HG03159 (cell line): ENCODE results near the gene BPTF.
"Not testable (repeated sequence)": the region's sequence is repeated elsewhere in the genome, so short reads cannot be mapped to it uniquely, and the experiment has no call there.

Experiments
- ATAC-seq: cut with Tn5 transposase; IDR thresholded peaks from one replicate; pipeline ENCODE4 v1.9.1; 2021; ENCODE audit warnings: mild to moderate bottlenecking, moderate library complexity; ENCODE audit not compliant: unreplicated experiment

Gene BPTF

DNA sequence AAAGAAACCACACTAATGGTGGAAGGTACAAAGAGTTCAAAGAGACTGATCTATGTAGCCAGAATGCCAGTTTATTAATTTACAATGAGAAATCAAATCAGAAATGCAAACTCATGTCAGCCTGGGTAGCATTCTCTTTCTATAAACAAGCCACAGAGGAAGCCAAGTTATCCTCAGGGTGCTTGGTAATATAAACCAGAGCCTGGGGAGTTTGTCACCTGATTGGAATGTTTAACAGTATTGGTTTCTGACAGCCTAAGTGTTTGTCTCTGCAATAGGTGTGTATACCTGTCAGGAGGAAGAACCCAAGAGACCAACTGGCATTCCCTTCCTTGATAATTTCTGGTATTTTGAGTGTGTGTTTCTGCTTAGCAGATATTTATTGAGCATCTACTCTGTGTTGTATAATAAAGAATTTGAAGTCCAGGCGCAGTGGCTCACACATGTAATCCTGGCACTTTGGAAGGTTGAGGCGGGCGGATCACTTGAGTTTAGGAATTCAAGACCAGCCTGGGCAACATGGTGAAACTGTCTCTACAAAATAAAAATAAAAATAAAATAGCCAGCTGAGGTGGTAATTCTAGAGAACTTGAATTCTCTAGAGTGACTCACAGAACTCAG is 174.1 kb downstream of the BPTF start:
- ATAC-seq, result no peak

DNA sequence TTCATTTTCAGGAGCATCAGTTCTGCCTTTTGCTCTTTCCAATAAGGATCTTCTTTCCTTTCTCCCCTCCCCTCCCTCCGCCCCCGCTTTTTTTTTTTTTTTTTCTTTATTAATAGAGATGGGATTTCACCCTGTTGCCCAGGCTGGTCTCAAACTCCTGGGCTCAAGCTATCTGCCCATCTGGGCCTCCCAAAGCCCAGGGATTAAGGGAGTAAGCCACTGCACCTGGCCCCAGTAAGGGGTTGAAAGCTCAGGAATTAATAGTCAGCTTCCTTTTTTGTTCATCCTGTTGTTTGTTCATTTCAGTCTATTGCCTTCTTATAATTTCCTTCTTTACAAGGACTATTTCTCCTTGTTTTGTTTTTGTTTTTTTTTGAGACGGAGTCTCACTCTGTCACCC is 178.9 kb downstream of the BPTF start:
- ATAC-seq, result no peak

DNA sequence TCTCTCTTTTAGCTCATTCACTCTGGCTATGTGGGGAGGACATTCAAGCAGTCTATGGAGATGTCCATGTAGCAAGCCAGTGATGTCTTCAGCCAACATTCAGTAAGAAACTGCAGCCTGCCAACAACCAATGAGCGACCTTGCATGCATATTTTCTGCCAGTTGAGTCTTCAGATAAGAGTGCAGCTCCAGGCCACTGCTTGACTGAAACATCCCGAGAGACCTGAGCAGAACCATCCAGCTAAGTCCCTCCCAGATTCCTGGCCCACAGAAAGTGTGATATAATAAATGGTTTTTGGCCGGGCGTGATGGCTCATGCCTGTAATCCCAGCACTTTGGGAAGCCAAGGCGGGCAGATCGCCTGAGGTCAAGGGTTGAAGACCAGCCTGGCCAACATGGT is 181.5 kb downstream of the BPTF start:
- ATAC-seq, result no peak

DNA sequence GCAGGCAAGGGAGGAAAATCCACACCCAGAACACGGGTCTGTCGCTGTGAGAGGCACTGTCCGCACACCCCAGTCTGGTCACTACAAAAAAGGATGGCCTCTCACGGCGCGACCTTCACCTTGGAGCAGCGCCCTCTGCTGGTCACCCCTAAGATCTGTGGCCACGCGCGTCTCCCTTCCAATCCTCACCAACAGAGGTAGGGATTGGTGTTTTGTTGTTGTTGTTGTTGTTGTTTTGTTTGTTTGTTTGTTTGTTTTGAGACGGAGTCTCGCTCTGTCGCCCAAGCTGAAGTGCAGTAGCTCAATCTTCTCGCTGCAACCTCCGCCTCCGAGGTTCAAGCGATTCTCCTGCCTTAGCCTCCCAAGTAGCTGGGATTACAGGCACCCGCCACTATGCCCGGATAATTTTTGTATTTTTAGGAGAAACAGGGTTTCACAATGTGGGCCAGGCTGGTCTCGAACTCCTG is 185.9 kb downstream of the BPTF start:
- ATAC-seq, result peak; percentile 50

DNA sequence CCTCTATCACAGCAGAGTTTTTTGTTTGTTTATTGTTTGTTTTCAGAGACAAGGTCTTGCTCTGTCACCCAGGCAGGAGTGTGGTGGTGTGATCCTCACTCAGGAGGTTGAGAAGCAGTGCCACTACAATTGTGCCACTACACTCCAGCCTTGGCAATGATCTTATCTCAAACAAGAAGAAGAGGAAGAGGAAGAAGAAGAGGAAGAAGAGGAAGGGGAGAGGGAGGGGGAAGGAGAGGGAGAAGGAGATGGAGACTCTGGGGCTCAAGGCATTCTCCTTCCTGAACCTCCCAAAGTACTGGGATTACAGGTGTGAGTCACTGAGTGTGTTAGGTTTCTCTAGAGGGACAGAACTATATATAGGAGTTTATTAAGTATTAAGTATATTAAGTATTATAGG is 188.1 kb downstream of the BPTF start:
- ATAC-seq, result no peak

DNA sequence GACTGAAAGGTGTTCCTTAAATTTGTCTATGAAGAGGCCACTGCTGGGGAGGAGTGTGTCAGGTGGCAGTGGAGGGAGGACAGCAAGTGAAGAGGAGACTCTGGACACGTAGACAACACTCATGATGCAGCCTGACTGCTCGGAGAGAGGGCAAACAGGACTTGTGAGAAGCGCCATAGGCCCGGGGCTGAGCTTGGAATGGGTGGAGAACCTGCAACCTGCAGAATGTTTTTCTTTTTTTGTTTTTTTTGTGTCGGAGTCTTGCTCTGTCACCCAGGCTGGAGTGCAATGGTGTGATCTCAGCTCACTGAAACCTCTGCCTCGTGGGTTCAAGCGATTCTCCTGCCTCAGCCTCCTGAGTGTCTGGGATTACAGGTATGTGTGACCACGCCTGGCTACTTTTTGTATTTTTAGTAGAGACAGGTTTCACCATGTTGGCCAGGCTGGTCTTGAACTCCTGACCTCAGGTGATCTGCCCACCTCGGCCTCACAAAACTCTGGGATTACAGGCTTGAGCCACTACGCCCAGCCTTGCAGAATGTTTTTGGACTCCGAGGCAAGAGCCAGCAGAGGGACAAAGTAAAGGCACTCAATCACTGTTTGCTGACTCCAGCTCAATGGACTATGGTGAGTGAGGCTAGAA is 189.9 kb downstream of the BPTF start:
- no peak for ATAC-seq

DNA sequence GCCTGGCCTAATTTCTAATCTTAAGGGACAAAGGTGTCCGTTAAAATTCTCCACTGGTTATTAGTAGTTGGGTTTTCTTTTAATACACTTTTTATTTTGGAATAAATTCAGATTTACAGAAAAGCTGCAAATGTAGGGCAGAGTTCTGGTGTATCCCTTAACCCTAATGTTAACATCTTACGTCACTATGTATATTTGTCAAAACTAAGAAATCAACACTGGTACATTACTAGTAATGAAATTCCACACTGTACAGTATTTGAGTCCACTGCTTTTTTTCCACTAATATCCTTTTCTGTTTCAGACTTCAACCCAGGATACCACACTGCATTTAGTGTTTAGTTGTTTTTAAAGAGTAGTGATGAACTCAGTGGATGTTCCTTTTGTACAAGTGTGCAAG is 191.5 kb downstream of the BPTF start:
- ATAC-seq, result no peak

DNA sequence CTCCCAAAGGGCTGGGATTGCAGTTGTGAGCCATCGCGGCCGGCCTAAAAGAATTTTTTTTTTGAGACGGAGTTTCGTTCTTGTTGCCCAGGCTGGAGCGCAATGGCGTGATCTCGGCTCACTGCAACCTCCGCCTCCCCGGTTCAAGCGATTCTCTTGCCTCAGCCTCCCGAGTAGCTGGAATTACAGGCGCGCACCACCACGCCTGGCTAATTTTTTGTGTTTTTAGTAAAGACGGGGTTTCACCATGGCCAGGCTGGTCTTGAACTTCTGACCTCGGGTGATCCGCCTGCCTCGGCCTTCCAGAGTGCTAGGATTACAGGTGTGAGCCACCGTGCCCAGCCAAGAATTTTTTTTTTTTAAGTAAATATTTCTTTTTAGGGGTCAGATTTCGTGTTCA is 193.2 kb downstream of the BPTF start:
- not testable (repeated sequence) for ATAC-seq

DNA sequence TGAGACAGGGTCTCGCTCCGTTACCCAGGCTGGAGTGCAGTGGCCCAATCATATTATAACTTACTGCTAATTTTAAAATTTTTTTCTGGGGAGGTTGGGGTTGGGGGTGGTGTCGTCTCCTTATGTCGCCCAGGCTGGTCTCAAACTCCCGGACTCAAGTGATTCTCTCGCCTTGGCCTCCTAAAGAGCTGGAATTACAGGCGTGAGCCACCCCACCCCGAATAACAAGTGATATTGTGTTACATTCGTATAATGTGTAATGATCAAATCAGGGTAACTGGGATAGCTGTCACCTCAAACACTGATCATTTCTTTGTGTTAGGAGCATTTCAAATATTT is 194.0 kb downstream of the BPTF start:
- ATAC-seq, result no peak

DNA sequence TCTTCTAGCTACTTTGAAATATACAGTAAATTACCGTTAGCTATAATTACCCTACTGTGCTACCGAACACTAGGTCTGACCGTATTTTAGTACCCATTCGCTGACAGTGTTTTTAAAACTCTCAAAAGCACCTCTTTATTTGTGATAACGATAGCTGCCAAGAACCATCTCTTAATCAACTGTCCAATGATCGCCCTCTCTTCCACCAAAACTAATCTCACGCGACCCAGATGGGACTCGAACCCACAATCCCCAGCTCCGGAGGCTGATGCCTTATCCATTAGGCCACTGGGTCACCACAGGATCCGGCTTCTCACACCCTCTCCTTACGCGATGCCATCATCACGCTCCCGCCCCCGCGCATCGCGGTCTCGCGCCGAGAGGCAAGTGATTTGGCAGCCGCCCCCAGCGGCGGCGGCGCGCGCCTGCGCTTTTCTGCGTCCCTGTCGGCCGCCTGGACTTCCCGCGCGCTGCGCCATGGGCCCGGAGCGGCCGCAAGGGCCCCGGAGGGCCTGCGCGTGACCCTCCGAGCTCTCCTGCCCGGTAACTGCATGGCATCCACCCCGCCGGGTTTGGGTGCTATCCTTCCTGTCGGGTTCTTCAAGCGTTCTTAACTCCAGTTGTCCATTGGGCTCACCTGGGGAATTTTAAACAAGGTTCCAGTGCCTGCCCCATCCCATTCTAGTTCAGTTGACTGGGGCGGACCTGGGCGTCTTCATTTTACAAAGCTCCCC is 194.5 kb downstream of the BPTF start:
- ATAC-seq, result peak; percentile 91

DNA sequence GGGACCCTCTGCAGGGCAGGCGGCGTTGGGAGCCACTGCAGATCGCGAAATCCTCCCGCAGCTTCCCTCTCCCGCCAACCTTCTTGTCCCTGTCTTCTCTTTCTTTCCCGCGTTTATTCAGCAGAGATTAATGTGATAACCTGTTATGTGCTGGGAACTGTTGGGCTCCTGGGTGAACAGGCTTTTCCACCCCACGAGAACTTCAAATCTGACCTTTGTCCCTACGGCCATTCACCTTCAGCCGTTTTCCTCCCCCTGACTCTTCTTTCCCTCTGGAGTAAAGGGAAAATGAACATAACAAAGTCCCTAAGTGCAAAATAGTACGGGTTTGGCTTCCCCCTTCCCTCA is 195.1 kb downstream of the BPTF start:
- ATAC-seq, result no peak

DNA sequence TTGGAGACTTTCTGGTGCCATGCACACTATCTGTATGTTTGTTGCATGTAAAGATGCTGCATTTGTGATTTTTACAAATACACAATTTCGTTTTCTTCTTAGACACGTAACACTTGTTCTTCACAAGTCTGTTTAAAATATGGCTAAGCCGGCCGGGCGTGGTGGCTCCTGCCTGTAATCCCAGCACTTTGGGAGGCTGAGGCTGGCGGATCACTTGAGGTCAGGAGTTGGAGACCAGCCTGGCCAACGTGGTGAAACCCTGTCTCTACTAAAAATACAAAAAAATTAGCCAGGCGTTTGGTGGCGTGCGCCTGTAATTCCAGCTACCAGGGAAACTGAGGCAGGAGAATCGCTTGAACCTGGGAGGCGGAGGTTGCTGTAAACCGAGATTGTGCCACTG is 195.5 kb downstream of the BPTF start:
- ATAC-seq, result not testable (repeated sequence)

DNA sequence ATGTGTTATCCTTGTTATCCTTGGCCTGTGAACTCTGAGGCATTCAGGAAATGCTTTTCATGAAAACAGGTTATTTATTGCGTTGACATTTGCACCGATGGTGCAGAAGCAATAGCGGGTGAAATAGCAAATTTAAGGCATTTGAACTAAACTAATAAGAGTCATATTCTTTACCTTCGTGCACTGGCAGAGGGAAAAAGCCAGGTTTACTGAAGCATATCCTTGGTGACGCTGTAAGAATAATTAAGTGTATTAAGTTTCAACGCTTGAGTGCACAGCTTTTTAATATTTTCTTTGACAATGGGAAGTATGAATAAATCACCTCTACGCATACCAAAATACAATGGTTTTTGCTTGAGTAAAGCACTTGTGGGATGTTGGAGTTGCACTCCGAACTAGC is 196.7 kb downstream of the BPTF start:
- no peak for ATAC-seq

DNA sequence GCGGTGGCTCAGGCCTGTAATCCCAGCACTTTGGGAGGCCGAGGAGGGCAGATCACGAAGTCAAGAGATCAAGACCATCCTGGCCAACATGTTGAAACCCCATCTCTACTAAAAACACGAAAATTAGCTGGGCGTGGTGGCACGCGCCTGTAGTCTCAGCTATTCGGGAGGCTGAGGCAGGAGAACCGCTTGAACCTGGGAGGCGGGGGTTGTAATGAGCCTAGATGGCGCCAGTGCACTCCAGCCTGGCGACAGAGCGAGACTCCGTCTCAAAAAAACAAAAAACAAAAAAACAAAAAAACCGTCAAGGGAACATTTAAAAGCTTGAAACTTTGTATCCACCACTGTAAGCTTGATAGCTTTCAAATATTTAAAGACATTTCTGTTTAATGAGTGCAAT is 197.2 kb downstream of the BPTF start:
- ATAC-seq, result not testable (repeated sequence)

DNA sequence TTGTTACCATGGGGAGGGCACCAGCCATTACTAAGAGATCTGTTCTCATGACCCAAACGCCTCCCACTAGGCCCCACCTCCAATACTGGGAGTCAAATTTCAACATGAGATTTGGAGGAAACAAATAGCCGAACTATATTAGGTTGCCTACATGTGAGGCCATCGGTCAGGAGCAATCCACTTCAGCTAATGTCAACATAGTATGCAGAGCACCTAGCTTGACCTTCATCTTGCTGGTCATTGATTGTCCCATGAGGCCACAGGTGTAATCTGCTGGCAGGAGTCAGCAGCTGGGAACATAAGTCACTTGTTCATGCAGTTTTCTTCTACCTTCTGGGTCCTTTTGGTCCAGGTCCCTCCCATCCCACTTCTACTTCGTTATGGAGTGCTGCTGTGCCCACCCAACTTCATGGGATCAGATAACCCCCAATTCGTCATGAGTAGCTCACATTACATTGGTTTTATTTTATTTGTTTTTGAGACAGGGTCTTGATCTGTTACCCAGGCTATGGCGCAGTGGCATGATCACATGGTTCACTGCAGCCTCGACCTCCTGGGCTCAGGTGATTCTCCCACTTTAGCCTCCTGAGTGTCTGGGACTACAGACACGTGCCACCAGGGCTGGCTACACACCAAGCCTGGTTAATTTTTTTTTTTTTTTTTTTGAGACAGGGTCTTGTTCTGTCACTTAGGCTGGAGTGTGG is 204.4 kb downstream of the BPTF start:
- ATAC-seq, result no peak
